ENCODE results near the gene USP53. TPM values are rescaled to one million over a fixed set of nuclear protein-coding genes. Genes with fewer than 3 reads are reported as not detected.

The USP53 gene
- polyA plus RNA-seq, 1 of the 3 experiments (the other 2 are of a cell fraction), result 8.1 TPM

- no peaks in the 10 kb centered on the region for H3K9me2 ChIP-seq
- no peaks in the 10 kb centered on the region for H3K27me3 ChIP-seq (ENCODE audit: insufficient read depth)
- no peak overlapping the region for H3K4me2 ChIP-seq
- no peaks in the 10 kb centered on the region for H3F3A ChIP-seq (replicated peaks; ENCODE audit: insufficient read depth)
- no peak overlapping the region for H3K27ac ChIP-seq (ENCODE audit: low read depth in 2 of 2, low read length in 1 of 2)
- H2AFZ ChIP-seq (ENCODE audit: low read depth), result no peak overlapping the region
- POLR2A ChIA-PET, result no interaction called here
- H3K9me3 ChIP-seq, result no peaks in the 10 kb centered on the region
- 88% methylated on average over 1 of the region's 1 CpG for WGBS (ENCODE audit: low lambda C conversion rate)
- H4K20me1 ChIP-seq (ENCODE audit: insufficient read depth), result no peaks in the 10 kb centered on the region
- H3K9ac ChIP-seq, result no peak overlapping the region
- peaks cover 0 to 2% of the 10 kb centered on the region in 2 experiments; a peak in 1 of 4 replicates for H3K4me1 ChIP-seq (ENCODE audit: control insufficient read depth in 1 of 2, insufficient read depth in 2 of 2, low read depth in 1 of 2, low read length in 1 of 2)
- CTCF ChIA-PET, result interaction anchor here (0.6 to 1.7 kb wide), 3 partner anchors 9 to 275 kb away, joined by 3 read pairs; no protein-coding TSS in a partner anchor
- H3K4me3 ChIP-seq (ENCODE audit: low read depth in 2 of 2, low read length in 1 of 2), result no peak overlapping the region
- H3K79me2 ChIP-seq (ENCODE audit: insufficient read depth), result no peaks in the 10 kb centered on the region
- peaks cover 28 to 48% of the 10 kb centered on the region in 2 experiments for H3K36me3 ChIP-seq (replicated peaks in 1 of 2; ENCODE audit: control insufficient read depth in 1 of 2, insufficient read depth in 2 of 2, low read length in 1 of 2)
- TF ChIP-seq USF2 (IDR thresholded peaks at IDR 0.05; ENCODE audit: borderline replicate concordance, low read depth, low read length) (no peak), TCF12 (IDR thresholded peaks at IDR 0.05) (no peak), POLR2AphosphoS5 (IDR thresholded peaks at IDR 0.05; ENCODE audit: low read depth, low read length) (no peak)
- no peak for DNase-seq
Measured at GRCh38 chr4:119264743-119265142, 52.2 kb downstream of the USP53 start.

GRCh38 chr4:119266153-119266552 lies 53.6 kb downstream of the USP53 start:
- no peak for DNase-seq
- Histone ChIP-seq H3K9me3 (no peaks in the 10 kb centered on the region), H2AFZ (ENCODE audit: low read depth) (no peak overlapping the region), H3K27ac (ENCODE audit: low read depth in 2 of 2, low read length in 1 of 2) (no peak overlapping the region), H3K4me2 (no peak overlapping the region), H3F3A (replicated peaks; ENCODE audit: insufficient read depth) (no peaks in the 10 kb centered on the region), H3K36me3 (replicated peaks in 1 of 2; ENCODE audit: control insufficient read depth in 1 of 2, insufficient read depth in 2 of 2, low read length in 1 of 2) (peaks cover 35 to 48% of the 10 kb centered on the region in 2 experiments), H3K9me2 (no peaks in the 10 kb centered on the region), H4K20me1 (ENCODE audit: insufficient read depth) (no peaks in the 10 kb centered on the region), H3K4me3 (ENCODE audit: low read depth in 2 of 2, low read length in 1 of 2) (no peak overlapping the region), H3K79me2 (ENCODE audit: insufficient read depth) (no peaks in the 10 kb centered on the region), H3K27me3 (ENCODE audit: insufficient read depth) (no peaks in the 10 kb centered on the region), H3K9ac (no peak overlapping the region), H3K4me1 (ENCODE audit: control insufficient read depth in 1 of 2, insufficient read depth in 2 of 2, low read depth in 1 of 2, low read length in 1 of 2) (peaks cover 0 to 2% of the 10 kb centered on the region in 2 experiments; a peak in 1 of 4 replicates)
- TF ChIP-seq FOXJ3 (CRISPR knock-in tag; IDR thresholded peaks at IDR 0.05), result no peak
- no peak for TF ChIP-seq MEF2A (IDR thresholded peaks at IDR 0.05; ENCODE audit: borderline replicate concordance, low read depth)
- no peak for TF ChIP-seq EZH2phosphoT487 (IDR thresholded peaks at IDR 0.05; ENCODE audit: borderline replicate concordance, low read depth)
- TF ChIP-seq JUND (IDR thresholded peaks at IDR 0.05), result no peak
- no peak for TF ChIP-seq FOSL2 (IDR thresholded peaks at IDR 0.05; ENCODE audit: borderline replicate concordance, low read depth)
- TF ChIP-seq RXRA (IDR thresholded peaks at IDR 0.05; ENCODE audit: borderline replicate concordance, low read depth), result no peak
- no peak for TF ChIP-seq NRF1 (IDR thresholded peaks at IDR 0.05; ENCODE audit: low read depth, low read length)
- no peak for TF ChIP-seq YY1 (IDR thresholded peaks at IDR 0.05; ENCODE audit: low read depth)
- no peak for TF ChIP-seq TEAD4 (IDR thresholded peaks at IDR 0.05; ENCODE audit: borderline replicate concordance, insufficient read depth)
- no peak for TF ChIP-seq USF2 (IDR thresholded peaks at IDR 0.05; ENCODE audit: borderline replicate concordance, low read depth, low read length)
- TF ChIP-seq ZBTB33 (IDR thresholded peaks at IDR 0.05; ENCODE audit: borderline replicate concordance, low read depth), result no peak
- no peak for TF ChIP-seq POLR2AphosphoS5 (IDR thresholded peaks at IDR 0.05; ENCODE audit: low read depth, low read length)
- TF ChIP-seq RCOR1 (IDR thresholded peaks at IDR 0.05; ENCODE audit: low read length), result no peak
- no peak for TF ChIP-seq FOXM1 (IDR thresholded peaks at IDR 0.05; ENCODE audit: low read depth)
- TF ChIP-seq MXI1 (IDR thresholded peaks at IDR 0.05; ENCODE audit: low read depth, low read length), result no peak
- TF ChIP-seq EP300 (IDR thresholded peaks at IDR 0.05; ENCODE audit: borderline replicate concordance in 1 of 2, low read depth in 1 of 2, low read length in 1 of 2), result no peak
- TF ChIP-seq SIN3A (IDR thresholded peaks at IDR 0.05; ENCODE audit: borderline replicate concordance, low read depth, low read length), result no peak
- no peak for TF ChIP-seq MAX (IDR thresholded peaks at IDR 0.05; ENCODE audit: low read depth)
- TF ChIP-seq CTCF (IDR thresholded peaks at IDR 0.05), result no peak
- POLR2A ChIA-PET, result no interaction called here
- CTCF ChIA-PET, result interaction anchor here (1.5 kb wide), 1 partner anchor 31 kb away, joined by 3 read pairs; no protein-coding TSS in a partner anchor
- WGBS (ENCODE audit: low lambda C conversion rate), result 73% methylated on average over 4 of the region's 4 CpGs

Data from SK-N-SH (cell line).